Glutamatergic neuron (in vitro differentiated cells): ENCODE measurements around the gene FKBP5. TPM values are rescaled to one million over a fixed set of nuclear protein-coding genes. Genes with fewer than 3 reads are reported as not detected.
A peak's percentile ranks its signal among the peaks of the same experiment; 100 is the strongest.
"Not testable (repeated sequence)": the region's sequence is repeated elsewhere in the genome, so short reads cannot be mapped to it uniquely, and the experiment has no call there.

Experiments used
- DNase-seq: peaks from one replicate; pipeline ENCODE4 v3.0.0; 2022
- H3K27ac Mint-ChIP-seq: one replicate; pipeline ENCODE4 v1.8.0; 2020; ENCODE audit warnings: mild to moderate bottlenecking, mixed read lengths, inconsistent platforms; ENCODE audit not compliant: unreplicated experiment
- H3K27me3 Mint-ChIP-seq: one replicate; pipeline ENCODE4 v1.8.0; 2020; ENCODE audit warnings: mild to moderate bottlenecking, moderate library complexity, mixed read lengths, inconsistent platforms; ENCODE audit not compliant: unreplicated experiment
- H3K36me3 Mint-ChIP-seq: one replicate; pipeline ENCODE4 v1.8.0; 2020; ENCODE audit warnings: mild to moderate bottlenecking, mixed read lengths, inconsistent platforms; ENCODE audit not compliant: unreplicated experiment
- H3K4me1 Mint-ChIP-seq: one replicate; pipeline ENCODE4 v1.8.0; 2020; ENCODE audit warnings: mild to moderate bottlenecking, low read depth, mixed read lengths, inconsistent platforms; ENCODE audit not compliant: unreplicated experiment
- H3K4me3 Mint-ChIP-seq: one replicate; pipeline ENCODE4 v1.8.0; 2020; ENCODE audit warnings: mild to moderate bottlenecking, mixed read lengths, inconsistent platforms; ENCODE audit not compliant: unreplicated experiment
- H3K9me3 Mint-ChIP-seq: one replicate; pipeline ENCODE4 v1.8.0; 2020; ENCODE audit warnings: mild to moderate bottlenecking, moderate library complexity, mixed read lengths, inconsistent platforms; ENCODE audit not compliant: unreplicated experiment
- total RNA-seq: library from RNA; stranded (reverse); fragmentation: NEBNext Ultra II Directional; extraction: Animal tissue kit (Norgen Biotek cat#: 25700); gene quantifications from one replicate; pipeline ENCODE4 v1.2.1, GENCODE V29; 2021; ENCODE audit not compliant: unreplicated experiment
- TF ChIP-seq, protein P1 (sequence below): fragments of 200-600 bp; sonication (generic); IDR thresholded peaks from one replicate; pipeline ENCODE4 v1.5.0; 2021; ENCODE audit not compliant: partially characterized antibody, unreplicated experiment

The FKBP5 gene
- total RNA-seq, 1 donor from 2014 or later: 10.6 TPM

GRCh38 chr6:35576682-35577081 lies 112.0 kb downstream of the FKBP5 start:
- H3K4me1 Mint-ChIP-seq: peaks cover 19% of the 10 kb centered on the region
- H3K9me3 Mint-ChIP-seq: no peaks in the 10 kb centered on the region
- H3K27ac Mint-ChIP-seq: peak overlapping the region; percentile 52
- no peaks in the 10 kb centered on the region for H3K27me3 Mint-ChIP-seq
- H3K36me3 Mint-ChIP-seq: no peaks in the 10 kb centered on the region
- H3K4me3 Mint-ChIP-seq: no peak overlapping the region
- DNase-seq: no peak
- TF ChIP-seq, protein P1, sequence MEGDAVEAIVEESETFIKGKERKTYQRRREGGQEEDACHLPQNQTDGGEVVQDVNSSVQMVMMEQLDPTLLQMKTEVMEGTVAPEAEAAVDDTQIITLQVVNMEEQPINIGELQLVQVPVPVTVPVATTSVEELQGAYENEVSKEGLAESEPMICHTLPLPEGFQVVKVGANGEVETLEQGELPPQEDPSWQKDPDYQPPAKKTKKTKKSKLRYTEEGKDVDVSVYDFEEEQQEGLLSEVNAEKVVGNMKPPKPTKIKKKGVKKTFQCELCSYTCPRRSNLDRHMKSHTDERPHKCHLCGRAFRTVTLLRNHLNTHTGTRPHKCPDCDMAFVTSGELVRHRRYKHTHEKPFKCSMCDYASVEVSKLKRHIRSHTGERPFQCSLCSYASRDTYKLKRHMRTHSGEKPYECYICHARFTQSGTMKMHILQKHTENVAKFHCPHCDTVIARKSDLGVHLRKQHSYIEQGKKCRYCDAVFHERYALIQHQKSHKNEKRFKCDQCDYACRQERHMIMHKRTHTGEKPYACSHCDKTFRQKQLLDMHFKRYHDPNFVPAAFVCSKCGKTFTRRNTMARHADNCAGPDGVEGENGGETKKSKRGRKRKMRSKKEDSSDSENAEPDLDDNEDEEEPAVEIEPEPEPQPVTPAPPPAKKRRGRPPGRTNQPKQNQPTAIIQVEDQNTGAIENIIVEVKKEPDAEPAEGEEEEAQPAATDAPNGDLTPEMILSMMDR: no peak

DNA sequence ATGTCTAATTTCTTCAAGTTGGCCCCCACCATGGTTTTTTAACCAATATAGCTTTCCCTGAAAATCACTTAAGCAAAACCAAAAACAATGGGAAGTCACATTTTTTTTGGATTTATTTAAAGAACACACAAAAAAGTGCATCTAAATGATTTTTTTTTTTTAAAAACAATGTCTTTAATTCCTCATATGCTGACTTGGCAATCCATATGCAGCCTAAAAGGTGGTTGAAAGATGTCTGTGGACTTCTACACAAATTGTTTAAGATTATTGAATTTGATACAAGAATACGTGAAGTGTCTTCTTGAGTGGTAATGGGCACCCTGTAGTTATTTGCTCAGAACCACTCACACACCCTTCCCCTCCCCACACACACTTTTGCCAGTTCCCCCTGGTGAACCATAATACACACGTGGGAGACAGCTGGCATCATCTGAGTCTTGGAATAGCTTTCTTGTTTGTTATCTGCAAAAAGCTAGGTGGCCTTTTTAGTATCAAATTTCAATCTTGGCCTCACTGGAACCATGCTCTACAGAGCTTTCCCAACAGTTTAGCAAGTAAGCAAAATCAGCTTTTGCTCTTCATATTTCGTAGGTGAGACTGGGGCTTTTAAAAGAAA lies 115.1 kb downstream of the FKBP5 start:
- TF ChIP-seq, protein P1: no peak
- Mint-ChIP-seq H3K4me3 (no peak overlapping the region), H3K27ac (peak overlapping the region; percentile 2), H3K4me1 (peaks cover 23% of the 10 kb centered on the region), H3K27me3 (peaks cover 7% of the 10 kb centered on the region), H3K36me3 (no peaks in the 10 kb centered on the region), H3K9me3 (peaks cover 7% of the 10 kb centered on the region)
- no peak for DNase-seq

- H3K4me1 Mint-ChIP-seq: peaks cover 26% of the 10 kb centered on the region
- not testable (repeated sequence) for DNase-seq, H3K36me3 Mint-ChIP-seq, H3K27me3 Mint-ChIP-seq, H3K9me3 Mint-ChIP-seq, H3K4me3 Mint-ChIP-seq, H3K27ac Mint-ChIP-seq
Measured at GRCh38 chr6:35570885-35571330, 117.8 kb downstream of the FKBP5 start.

- Mint-ChIP-seq H3K4me3 (no peak overlapping the region), H3K9me3 (peaks cover 7% of the 10 kb centered on the region), H3K36me3 (peaks cover 7% of the 10 kb centered on the region), H3K27ac (peak overlapping the region; percentile 86), H3K27me3 (peaks cover 9% of the 10 kb centered on the region), H3K4me1 (peaks cover 25% of the 10 kb centered on the region)
- TF ChIP-seq, protein P1: peak; percentile 43
- peak; percentile 78 for DNase-seq
Measured at GRCh38 chr6:35569011-35569461, 119.7 kb downstream of the FKBP5 start.

GRCh38 chr6:35566794-35567193 lies 121.9 kb downstream of the FKBP5 start:
- Mint-ChIP-seq H3K27me3 (peaks cover 11% of the 10 kb centered on the region), H3K9me3 (peaks cover 7% of the 10 kb centered on the region), H3K4me1 (peaks cover 21% of the 10 kb centered on the region), H3K27ac (no peak overlapping the region), H3K36me3 (peaks cover 7% of the 10 kb centered on the region), H3K4me3 (no peak overlapping the region)
- DNase-seq: no peak
- TF ChIP-seq, protein P1: no peak
